ENCODE measurements around the gene RMRP.

The RMRP gene

DNA sequence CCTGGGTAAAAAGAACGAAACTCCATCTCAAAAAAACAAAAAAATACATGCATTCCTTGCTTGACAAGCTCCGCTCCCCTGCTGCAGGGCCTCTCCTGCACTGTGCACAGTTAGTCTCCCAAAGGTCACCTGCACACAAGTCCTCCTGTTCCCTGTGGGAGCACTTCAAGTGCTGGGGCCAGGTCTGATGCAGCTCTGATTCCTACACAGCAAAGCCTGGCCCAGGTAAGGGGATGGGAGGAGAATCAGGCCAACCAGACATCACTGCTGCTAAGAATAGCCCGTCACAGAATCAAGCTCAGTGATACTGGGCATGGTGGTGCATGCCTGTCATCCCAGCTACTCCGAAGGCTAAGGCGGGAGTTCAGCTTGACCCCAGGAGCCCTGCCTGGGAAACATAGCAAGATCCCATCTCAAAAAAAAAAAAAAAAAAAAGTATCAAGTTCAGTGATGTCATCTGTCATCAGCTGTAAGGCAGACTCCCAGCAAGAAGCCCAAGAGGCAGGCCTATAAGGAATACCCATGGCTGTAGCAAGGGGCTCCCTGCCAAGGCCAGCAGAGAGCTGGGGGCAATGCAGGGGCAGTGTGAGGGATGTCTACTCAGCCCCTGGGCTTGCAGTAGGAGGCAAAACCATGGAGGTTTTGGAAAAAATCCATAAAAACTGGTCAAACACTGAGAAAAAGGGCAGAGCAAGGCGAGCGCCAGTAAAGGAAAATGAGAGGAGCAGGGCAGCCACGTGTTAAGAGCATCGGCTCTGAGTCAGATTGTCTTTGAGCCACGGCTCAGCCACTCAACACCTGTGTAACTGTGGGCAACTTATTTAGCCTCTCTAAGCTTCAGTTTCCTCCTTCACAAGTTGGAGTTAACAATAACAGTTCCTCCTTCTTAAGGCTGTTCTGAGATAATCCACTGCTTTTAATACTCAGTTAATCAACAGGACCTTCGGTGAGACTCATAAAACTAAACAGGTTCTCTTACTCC, 28.7 kb upstream of the RMRP start:
- no peak for DNase-seq

GRCh38 chr9:35685506-35685905, 27.7 kb upstream of the RMRP start:
- DNase-seq: no peak

GRCh38 chr9:35684921-35685320, 27.1 kb upstream of the RMRP start:
- DNase-seq: no peak

GRCh38 chr9:35683323-35683722, 25.5 kb upstream of the RMRP start:
- no peak for DNase-seq

DNA sequence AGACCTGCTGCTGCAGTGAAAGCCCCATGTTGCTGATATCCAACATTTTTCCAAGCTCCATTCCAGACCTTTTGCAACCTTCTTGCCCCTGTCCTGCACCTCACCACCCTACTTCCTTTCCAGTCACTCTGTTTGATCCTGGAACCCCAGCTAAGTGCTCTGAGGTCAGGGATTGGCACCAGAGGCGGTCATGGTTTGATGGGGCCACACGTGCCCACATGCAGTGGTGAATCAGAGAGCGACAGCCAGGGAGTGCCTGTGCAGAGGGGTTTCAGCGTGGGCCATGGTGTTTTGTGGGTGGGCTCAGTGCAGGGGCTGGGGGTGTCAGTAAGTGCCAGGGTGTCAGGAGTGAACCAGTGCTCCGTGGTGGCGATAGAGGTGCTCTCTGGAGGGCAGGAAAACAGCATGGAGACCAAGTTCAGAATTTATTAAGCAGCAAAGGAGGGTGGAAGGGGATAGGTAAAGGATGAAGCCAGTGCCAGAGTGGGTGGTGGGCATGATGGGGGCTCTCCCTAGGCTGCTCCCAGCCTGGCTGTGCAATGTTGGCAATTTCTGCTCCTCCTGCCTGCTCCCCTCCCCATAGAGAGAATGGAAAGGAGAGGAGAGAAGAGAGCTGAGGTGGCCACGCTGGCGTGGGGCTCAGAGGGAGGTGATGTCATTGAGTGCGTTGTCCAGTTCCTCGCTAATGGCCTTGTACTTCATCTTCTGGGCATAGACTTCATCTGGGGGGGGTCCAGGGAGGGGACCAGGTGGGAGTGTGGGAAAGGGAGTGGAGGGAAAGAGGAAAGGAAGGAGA, 24.9 kb upstream of the RMRP start:
- DNase-seq: no peak

- no peak for DNase-seq
Measured at GRCh38 chr9:35682051-35682450, 24.2 kb upstream of the RMRP start.

DNA sequence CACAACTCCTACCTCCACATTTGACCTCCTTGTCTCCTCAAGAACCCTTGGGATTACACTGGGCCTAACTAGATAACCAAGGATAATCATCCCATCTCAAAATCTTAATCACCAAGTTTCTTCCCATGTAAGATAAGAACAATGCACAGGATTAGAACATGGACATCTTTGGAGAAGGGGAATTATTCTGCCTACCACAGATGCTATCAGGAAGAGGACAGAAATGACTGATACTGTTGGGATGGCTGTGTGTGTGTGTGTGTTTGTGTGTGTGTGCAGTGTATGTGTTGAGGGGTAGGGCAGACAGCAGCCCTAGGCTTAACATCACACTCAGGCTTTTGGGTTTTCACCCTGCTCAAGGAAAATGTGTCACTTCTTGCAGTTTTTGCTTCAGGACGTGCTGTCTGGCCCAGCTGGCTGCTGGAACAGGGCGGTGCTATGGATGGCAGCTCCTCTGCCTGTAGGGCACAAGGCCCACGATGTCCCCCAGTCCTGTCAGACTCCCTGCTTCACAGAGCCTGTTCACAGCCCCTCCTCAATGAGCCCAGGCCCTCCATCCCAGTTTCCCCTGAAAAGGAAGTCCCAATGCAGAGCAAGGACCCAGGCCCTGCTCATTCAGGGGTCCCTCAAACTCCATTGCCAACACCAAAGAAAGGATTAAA, 23.7 kb upstream of the RMRP start:
- DNase-seq: no peak

DNA sequence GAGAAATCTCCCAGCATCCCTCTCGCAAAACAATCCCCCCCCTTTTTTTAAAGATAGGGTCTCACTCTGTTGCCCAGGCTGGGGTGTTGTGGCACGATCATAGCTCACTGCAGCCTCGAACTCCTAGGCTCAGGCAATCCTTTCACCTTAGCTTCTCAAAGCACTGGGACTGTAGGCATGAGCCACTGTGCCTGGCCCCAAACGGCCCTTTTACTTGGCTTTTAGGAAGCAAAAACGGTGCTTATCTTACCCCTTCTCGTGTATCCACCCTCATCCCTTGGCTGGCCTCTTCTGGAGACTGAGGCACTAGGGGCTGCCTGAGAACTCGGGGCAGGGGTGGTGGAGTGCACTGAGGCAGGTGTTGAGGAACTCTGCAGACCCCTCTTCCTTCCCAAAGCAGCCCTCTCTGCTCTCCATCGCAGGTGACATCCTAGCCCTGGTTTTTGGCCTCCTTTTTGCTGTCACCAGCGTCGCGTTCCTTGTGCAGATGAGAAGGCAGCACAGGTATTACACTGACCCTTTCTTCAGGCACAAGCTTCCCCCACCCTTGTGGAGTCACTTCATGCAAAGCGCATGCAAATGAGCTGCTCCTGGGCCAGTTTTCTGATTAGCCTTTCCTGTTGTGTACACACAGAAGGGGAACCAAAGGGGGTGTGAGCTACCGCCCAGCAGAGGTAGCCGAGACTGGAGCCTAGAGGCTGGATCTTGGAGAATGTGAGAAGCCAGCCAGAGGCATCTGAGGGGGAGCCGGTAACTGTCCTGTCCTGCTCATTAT, 22.7 kb upstream of the RMRP start:
- DNase-seq: no peak

GRCh38 chr9:35679766-35680330, 22.0 kb upstream of the RMRP start:
- no peak for DNase-seq

- DNase-seq: no peak
Measured at GRCh38 chr9:35679091-35679490, 21.3 kb upstream of the RMRP start.

- DNase-seq: no peak
Measured at GRCh38 chr9:35675732-35676392, 18.0 kb upstream of the RMRP start.

DNA sequence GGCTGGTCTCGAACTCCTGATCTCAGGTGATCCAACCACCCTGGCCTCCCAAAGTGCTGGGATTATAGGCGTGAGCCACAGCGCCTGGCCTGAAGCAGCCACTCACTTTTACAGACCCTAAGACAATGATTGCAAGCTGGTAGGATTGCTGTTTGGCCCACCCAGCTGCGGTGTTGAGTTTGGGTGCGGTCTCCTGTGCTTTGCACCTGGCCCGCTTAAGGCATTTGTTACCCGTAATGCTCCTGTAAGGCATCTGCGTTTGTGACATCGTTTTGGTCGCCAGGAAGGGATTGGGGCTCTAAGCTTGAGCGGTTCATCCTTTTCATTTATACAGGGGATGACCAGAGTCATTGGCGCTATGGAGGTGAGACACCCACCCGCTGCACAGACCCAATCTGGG, 17.4 kb upstream of the RMRP start:
- DNase-seq: no peak

- DNase-seq: no peak
Measured at GRCh38 chr9:35674025-35674361, 16.2 kb upstream of the RMRP start.

- no peak for DNase-seq
Measured at GRCh38 chr9:35673132-35674024, 15.6 kb upstream of the RMRP start, which contains the start of gene CA9. Gene CA9 (plus strand): TSS chr9:35673928. CDS start chr9:35673960, 32 bp downstream.

GRCh38 chr9:35669331-35670145, 11.7 kb upstream of the RMRP start:
- DNase-seq: no peak

DNA sequence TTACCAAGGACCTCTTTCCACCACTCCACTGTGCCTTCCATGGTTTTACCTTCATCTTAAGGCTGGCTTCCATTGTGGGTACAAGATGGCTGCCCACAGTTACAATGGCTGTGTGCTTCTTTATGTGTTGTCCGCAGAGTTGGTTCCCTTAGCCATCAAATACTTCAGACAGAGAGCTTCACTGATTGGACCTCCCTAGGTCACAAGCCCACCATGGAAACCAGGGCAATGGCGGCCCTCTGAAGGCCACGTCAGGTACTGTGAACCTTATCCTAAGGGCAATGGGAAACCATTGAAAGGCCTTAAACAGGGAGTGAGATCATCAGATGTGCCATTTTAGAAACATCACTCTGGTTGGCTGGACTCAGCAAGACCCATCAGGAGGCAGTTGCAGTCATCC, 10.1 kb upstream of the RMRP start:
- DNase-seq: no peak

GRCh38 chr9:35666549-35666948, 8.7 kb upstream of the RMRP start:
- no peak for DNase-seq

DNA sequence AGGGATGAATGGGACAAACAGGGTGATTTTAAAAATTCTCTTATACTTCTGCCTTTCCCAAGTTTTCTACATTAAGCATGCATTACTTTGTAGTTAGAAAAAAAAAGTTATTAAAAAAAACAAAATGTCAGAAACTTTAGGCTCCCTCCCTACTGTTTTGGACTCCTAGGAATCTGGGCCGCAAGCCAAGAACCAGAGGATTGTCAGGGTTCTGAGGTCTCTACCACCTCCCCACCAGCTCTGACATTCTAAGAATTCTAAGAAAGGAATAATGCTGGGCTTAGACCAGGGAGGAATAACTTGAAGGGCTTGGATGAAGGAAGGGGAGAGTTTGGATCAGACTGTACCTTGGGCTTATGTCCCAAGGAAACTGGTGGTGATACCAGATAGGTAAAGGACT, 8.2 kb upstream of the RMRP start:
- no peak for DNase-seq

DNA sequence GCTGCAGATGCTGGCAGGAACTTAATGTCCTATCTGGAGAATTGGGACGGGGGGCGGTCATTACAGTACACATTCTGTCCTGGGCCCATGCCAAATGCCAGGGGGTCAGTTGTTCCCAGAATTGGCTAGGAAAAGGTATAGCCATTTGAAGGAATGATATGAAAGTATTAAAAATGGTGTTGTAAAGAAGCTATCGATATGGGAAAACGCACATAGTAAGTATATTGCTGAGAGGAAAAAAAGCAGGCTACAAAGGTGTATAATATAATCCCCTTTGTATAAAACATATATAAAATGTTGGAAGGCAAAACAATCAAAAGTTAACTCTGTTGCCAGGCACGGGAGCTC, 7.6 kb upstream of the RMRP start:
- no peak for DNase-seq

Data from stimulated activated CD4-positive, alpha-beta T cell treated with anti-CD3 and anti-CD28 coated beads, Interleukin-1b, Interleukin-23, amount 100 ng/mL, for 48 hours (primary cell).